Mucosa of descending colon (tissue), 3 donors: ENCODE data around the gene PANX3. TPM values are rescaled to one million over a fixed set of nuclear protein-coding genes. Genes with fewer than 3 reads are reported as not detected.

Experiments used
- ATAC-seq: fragments of 200-7000 bp; cut with Tn5 transposase; one replicate; pipeline ENCODE4 v1.9.1; 2020; ENCODE audit warnings: mild to moderate bottlenecking, moderate library complexity
- DNase-seq, 3 donors: peaks; one replicate each; pipeline ENCODE4 v3.0.0-alpha.2; 2020
- H3K36me3 ChIP-seq: fragments of 200-600 bp; one replicate; pipeline ENCODE4 v1.8.0; 2021; ENCODE audit warnings: low read depth, mild to moderate bottlenecking
- H3K4me1 ChIP-seq: fragments of 200-600 bp; one replicate; pipeline ENCODE4 v1.8.0; 2021; ENCODE audit warnings: low read depth, mild to moderate bottlenecking
- H3K4me3 ChIP-seq: fragments of 200-600 bp; one replicate; pipeline ENCODE4 v1.8.0; 2021; ENCODE audit warnings: mild to moderate bottlenecking
- H3K9me3 ChIP-seq: fragments of 200-600 bp; one replicate; pipeline ENCODE4 v1.8.0; 2021; ENCODE audit warnings: mild to moderate bottlenecking
- intact Hi-C, 2 donors: fragments of 100-400 bp; cut with DNase I in 1 of 2; cut with micrococcal nuclease in 1 of 2; formaldehyde crosslinking; loops; one replicate each; pipeline versions ENCODE4 v1.11.0 to v1.11.1; 2022; cut with DNase I, micrococcal nuclease
- long read RNA-seq, 2 donors: library from polyadenylated mRNA; unstranded; transcript quantifications; one replicate each; pipeline ENCODE4 v2.0.0, GENCODE V29; 2019 to 2021
- total RNA-seq, 3 donors: library from RNA; stranded (reverse); fragmentation: NEBNext Ultra II Directional in 2 of 3; extraction: Animal tissue kit (Norgen Biotek cat#: 25700) in 2 of 3; gene quantifications; one replicate each; pipeline versions ENCODE4 v1.2.1 to v1.2.4, GENCODE V29; 2021 to 2023
- TF ChIP-seq, protein P1 (sequence below): fragments of 200-600 bp; IDR thresholded peaks from one replicate; pipeline ENCODE4 v1.8.0; 2022; ENCODE audit warnings: antibody characterized with exemption, mild to moderate bottlenecking
- donor health status: DM: no; HTN: no; CAD: no; lungs with moderate emphysema.
- donor health status: DM: no; HTN: no; CAD: no.
- donor health status: DM: no; HTN: yes; CAD: no.

PANX3 gene
- not detected for total RNA-seq
- long read RNA-seq, donor 1 = 0 reads
- long read RNA-seq, donor 2 = 0 reads

DNA sequence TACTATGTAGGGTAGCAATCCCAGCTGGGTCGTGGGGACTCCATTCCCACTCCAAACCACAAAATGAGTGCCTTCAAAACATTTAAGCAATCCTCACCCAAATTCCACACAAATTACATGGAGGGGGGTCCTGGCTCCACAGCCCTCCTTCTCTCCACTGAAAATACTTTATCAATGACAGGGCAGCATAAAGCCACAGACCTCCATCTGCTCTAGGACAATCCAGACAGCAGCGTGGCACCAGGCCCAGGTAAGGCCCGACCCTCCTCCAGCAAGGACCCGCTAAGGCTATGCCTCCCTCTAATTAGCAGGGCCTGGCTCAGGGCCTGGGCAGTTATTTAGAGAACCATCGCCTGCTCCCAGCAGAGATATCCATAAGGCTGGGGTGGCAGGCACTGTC, at the start of gene PANX3:
PANX3 (plus strand) TSS at position 365 of the 400 bp plus-strand sequence. CDS start 129 bp downstream, outside the sequence.
- intact Hi-C loops = no loop called here
- Histone ChIP-seq H3K4me1 (no peaks in the 10 kb centered on the region), H3K4me3 (no peak within 1 kb of the TSS), H3K9me3 (no peaks in the 10 kb centered on the region), H3K36me3 (no peaks in the 10 kb centered on the region)
- no peak for ATAC-seq
- no peak for DNase-seq
- TF ChIP-seq, protein P1, sequence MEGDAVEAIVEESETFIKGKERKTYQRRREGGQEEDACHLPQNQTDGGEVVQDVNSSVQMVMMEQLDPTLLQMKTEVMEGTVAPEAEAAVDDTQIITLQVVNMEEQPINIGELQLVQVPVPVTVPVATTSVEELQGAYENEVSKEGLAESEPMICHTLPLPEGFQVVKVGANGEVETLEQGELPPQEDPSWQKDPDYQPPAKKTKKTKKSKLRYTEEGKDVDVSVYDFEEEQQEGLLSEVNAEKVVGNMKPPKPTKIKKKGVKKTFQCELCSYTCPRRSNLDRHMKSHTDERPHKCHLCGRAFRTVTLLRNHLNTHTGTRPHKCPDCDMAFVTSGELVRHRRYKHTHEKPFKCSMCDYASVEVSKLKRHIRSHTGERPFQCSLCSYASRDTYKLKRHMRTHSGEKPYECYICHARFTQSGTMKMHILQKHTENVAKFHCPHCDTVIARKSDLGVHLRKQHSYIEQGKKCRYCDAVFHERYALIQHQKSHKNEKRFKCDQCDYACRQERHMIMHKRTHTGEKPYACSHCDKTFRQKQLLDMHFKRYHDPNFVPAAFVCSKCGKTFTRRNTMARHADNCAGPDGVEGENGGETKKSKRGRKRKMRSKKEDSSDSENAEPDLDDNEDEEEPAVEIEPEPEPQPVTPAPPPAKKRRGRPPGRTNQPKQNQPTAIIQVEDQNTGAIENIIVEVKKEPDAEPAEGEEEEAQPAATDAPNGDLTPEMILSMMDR = no peak

DNA sequence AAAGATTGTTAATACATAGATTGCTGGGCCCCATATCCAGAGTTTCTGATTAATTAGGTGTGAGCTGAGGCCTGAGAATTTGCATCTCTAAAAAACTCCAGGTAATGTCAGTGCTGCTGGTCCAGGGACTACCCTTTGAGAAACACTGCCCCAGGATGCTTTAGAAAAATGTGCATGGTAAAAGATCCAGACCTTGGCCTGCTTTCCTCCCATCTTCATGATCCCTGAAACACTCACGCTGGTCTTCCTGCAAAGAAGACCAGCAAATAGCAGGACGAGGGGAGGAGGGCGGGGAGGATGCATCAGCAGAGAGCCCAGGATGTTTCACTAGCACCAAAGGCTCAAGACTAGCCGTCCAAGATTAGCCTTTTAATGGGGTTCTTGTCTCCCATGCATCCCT, 41.5 kb upstream of the PANX3 start, which contains the start of gene OR8A1:
OR8A1 (plus strand) TSS at position 301 of the 400 bp plus-strand sequence. CDS start 123 bp downstream, outside the sequence.
- no peak for ATAC-seq
- intact Hi-C loops = no loop called here

GRCh38 chr11:124570160-124570559, 41.1 kb upstream of the PANX3 start:
- intact Hi-C loops = no loop called here
- H3K36me3 ChIP-seq = no peaks in the 10 kb centered on the region

More for the DNA sequence above, 41.5 kb upstream of the PANX3 start, which contains the start of gene OR8A1:
- TF ChIP-seq, protein P1 = no peak
- H3K9me3 ChIP-seq = no peaks in the 10 kb centered on the region
- no peak within 1 kb of the TSS for H3K4me3 ChIP-seq
- no peaks in the 10 kb centered on the region for H3K4me1 ChIP-seq
- no peaks in the 10 kb centered on the region for H3K36me3 ChIP-seq
- DNase-seq = no peak

DNA sequence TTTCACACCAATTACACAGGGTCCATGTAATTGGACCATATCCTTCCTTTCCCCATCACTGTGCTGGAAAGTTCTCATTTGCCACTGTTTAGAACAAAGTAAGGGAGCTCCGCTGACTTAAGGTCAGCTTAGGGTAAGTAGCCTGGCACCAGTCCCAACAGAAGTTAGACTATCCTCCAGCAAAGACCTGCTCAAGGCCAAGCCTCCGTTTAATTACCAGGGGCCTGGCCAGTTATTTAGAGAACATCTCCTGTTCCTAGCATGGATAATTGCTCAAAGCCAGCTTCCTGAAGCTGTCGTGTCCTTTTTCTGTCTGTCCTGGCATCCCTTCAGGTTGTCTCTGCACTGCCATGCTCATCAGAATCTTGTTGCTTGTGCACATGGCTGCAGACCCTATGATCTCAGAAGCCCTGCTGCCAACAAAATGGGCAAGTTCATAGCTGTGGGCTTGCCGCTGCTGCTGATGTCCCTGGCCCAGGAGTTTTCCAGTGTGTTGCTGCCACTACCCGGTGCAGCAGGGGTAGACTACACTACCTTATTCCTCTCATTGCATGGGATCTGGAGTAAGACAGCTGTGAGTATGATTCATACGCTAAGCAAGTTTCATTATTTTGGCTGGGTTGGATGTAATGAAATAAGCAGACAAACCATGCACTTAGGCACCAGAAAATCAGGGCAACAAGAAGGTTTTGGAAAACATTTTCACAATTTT, 33.4 kb upstream of the PANX3 start:
- TF ChIP-seq, protein P1 = no peak
- DNase-seq (no peak), ATAC-seq (no peak)
- H3K9me3 ChIP-seq = no peaks in the 10 kb centered on the region
- no peak overlapping the region for H3K4me3 ChIP-seq
- H3K36me3 ChIP-seq = no peaks in the 10 kb centered on the region
- H3K4me1 ChIP-seq = no peaks in the 10 kb centered on the region
- intact Hi-C loops = no loop called here

More at GRCh38 chr11:124570160-124570559, 41.1 kb upstream of the PANX3 start:
- H3K4me1 ChIP-seq = no peaks in the 10 kb centered on the region
- no peak for ATAC-seq
- no peak for DNase-seq
- TF ChIP-seq, protein P1 = no peak
- no peak overlapping the region for H3K4me3 ChIP-seq
- no peaks in the 10 kb centered on the region for H3K9me3 ChIP-seq

DNA sequence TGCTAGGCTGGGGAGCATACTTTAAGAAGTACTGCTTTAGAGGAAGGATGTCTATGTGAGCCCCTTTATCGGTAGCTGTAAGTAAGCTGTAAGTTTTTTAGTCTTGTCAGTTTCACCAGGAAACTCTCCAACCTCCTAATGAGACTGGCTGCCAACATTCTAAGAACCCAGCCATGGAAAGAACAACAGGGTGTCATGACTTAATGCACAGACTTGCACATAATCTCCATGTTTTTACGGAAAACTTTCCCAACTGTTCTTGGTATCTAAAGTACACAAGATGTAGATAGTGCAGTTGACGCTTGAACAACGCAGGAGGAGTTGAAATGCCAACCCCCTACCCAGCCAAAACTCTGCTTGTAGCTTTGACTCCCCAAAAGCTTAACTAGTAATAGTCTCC, 32.5 kb upstream of the PANX3 start:
- Histone ChIP-seq H3K9me3 (no peaks in the 10 kb centered on the region), H3K36me3 (no peaks in the 10 kb centered on the region), H3K4me3 (no peak overlapping the region), H3K4me1 (peaks cover 2% of the 10 kb centered on the region)
- DNase-seq (no peak), ATAC-seq (no peak)
- intact Hi-C loops = no loop called here
- TF ChIP-seq, protein P1 = no peak
